Pons (tissue), 1 donor: Measurements from ENCODE around the gene SYT9.

Experiments used
- DNase-seq: peaks from one replicate; pipeline ENCODE4 v3.0.0-alpha.2; 2016; ENCODE audit warnings: low spot score

The SYT9 gene, protein sequence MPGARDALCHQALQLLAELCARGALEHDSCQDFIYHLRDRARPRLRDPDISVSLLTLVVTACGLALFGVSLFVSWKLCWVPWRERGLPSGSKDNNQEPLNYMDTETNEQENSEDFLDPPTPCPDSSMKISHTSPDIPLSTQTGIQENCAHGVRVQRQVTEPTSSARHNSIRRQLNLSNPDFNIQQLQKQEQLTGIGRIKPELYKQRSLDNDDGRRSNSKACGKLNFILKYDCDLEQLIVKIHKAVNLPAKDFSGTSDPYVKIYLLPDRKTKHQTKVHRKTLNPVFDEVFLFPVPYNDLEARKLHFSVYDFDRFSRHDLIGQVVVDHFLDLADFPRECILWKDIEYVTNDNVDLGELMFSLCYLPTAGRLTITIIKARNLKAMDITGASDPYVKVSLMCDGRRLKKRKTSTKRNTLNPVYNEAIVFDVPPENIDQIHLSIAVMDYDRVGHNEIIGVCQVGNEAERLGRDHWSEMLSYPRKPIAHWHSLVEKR

DNA sequence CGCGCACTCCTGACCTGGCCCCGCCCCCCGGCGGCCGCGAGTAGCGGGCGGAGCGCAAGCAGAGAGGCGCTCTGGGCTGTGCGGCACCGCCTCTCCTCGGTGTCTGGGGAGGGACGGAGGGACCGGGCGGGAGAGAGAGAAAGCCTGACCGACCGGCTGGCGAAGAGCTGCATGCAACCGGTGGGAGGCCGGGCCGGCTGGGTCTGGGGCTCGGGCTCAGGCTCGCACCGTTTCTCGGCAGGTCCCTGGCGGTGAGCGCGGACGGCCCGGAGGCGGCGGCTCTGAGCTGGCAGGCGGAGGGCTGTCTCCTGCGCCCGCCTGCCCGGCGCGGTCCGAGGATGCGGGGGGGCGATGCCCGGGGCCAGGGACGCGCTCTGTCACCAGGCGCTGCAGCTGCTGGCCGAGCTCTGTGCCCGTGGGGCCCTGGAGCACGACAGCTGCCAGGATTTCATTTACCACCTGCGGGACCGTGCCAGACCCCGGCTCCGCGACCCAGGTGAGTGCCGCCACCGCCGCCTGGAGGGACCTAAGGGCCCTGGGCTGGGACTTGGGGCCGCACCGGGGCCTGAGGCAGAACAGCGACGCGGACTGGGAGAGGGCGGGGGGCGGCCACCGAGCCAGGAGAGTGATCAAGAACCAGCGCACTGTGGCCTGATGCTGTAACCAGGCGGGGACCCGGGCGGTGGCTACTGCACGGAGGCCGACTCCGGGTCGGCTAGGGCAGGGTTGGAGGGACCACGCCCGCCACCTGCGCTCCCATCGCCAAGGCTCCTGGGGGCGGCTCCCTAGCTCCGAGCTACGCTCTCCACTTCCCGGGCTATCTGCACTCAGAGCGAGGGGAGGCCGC is at the start of gene SYT9:
Gene SYT9 (plus strand): TSS at position 69 of the 847 bp plus-strand sequence. CDS start 283 bp downstream, at position 352.
- peak; percentile 69 for DNase-seq

DNA sequence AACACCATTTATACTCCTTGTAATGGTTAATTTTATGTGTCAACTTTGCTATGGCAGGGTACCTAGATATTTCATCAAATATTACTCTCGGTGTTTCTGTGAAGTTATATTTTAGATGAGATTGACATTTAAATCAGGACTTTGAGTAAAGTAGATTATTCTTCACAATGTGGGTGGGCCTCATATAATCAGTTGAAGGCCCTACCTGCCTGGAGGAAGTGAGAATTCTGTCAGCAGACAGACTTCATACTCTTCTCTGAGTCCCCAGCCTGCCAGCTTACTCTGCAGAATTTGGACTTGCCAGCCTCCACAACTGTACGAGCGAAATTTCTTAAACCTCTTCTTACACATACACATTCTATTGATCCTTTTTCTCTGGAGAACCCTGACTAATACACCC is 49.3 kb upstream of the SYT9 start:
- no peak for DNase-seq

DNA sequence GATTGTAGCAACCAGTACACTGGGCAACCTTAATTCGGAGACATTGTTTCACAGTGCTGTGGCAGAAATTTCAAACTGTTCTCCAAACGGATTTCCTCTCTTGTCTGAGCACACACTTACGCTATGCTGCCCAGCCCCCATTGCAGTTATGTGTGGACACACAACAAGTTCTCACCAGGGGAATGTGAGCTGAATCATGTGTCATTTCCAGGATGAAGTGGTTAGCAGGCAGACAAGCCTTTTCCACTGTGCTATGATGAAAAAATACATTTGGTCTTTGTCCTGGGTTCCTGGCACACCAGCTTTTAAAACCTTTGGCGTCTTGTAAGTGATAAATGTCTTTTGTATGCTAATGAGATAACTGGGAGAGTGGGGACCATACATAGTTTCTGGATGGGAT is 46.9 kb upstream of the SYT9 start:
- DNase-seq = no peak

DNA sequence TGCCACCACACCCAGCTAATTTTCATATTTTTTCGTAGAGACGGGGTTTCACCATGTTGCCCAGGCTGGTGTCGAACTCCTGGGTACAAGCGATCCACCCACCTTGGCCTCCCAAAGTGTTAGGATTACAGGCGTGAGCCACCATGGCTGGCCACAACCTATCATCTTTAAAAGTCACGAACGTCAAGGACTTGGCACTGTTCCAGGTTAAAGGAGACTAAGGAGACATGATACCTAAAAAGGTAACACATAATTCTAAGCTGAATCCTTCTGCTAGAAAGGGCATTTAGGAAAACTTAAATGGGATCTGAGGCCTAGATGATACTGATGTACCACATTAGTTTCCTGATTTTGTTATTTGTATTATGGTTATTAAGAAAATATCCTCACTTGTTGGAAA is 43.3 kb upstream of the SYT9 start:
- no peak for DNase-seq

DNA sequence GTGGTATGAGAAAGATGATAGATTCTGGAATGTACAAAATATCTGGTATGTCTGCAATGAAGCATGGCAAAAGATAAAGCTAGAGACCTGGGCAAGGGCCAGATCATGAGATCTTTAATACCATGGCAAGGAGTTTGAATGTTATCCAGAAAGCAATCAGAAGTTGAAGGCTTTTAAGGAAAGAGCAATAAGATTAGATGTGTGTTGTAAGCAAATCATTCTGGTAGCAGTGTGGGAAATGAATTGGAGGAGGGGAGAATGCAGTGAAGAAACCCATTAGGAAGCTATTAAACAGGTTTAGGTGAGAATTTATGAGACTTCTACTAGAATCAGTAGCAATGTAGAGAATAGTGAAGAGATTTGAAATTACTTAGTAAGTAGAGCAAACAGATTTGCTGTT is 32.2 kb upstream of the SYT9 start:
- no peak for DNase-seq

DNA sequence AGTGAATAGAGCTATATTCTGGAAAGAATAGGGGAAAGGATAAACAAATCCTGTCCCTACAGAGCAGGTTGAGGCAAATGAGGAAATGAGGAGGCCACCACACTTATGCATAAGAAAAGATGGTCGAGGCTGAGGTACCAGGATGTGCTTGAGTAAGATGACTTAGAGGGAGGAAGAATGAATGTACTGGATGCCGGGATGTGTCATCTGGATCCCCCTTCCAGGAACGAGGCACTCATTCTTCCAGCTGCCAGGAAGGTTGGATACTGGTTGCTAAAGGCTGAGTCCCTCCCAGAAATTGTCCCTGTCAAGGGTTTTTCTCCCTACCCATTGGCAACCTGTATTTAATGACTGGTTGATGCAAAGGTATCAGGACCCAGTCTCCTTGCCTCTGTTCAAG is 31.1 kb upstream of the SYT9 start:
- DNase-seq = no peak

DNA sequence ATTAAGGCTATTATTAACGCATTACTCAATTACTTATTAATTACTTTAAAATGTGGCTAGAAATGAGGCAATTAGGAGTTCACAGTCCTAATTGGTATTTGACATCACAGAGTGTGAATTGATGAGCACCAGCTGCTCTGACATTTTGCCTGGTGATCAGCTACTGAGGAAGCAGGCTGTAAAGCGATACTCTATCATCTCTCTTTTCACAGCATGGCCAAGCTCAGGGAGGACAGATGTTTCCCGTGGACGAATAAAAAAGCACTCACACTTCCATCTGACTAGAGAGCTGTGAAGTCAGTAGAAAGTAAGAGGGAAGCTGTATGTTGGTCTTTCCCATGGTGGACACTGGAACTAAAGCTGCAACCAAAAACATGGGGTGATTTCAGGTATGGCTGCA is 29.1 kb upstream of the SYT9 start:
- no peak for DNase-seq

DNA sequence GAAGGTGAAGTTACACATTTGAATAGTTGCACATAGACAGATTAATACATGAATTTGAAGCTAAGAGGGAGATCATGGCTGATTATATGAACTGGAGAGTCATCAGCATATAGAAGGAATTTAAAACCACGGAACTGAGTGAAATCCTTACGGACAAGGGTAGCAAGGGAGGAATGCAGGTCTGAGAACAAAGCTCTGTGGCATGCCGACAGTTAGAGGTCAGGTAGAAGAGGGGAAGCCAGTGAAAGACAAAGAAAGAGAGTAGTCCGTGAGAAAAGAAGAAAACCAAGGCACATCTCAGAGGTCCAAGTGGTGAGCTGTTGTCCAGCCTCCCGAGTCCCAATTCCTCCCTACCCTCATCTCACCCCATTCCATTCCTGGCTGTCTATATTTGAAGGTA is 11.8 kb upstream of the SYT9 start:
- no peak for DNase-seq

DNA sequence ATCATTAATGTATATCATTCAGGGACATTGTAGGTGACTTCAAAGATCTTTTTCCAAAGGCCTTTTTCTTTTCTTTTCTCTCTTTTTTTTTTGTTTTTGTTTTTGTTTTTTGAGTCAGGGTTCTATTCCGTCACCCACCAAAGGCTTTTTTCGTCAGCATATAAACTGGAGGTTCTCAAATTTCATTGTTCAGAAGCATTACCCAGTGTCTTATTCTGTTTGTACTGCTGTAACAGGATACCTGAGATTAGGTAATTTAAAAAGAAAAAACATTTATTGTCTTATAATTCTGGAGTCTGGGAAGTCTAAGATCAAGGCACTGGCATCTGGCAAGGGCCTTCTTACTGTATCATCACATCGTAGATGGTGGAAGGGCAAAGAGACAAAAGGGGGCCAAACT is 6.4 kb upstream of the SYT9 start:
- DNase-seq = no peak

DNA sequence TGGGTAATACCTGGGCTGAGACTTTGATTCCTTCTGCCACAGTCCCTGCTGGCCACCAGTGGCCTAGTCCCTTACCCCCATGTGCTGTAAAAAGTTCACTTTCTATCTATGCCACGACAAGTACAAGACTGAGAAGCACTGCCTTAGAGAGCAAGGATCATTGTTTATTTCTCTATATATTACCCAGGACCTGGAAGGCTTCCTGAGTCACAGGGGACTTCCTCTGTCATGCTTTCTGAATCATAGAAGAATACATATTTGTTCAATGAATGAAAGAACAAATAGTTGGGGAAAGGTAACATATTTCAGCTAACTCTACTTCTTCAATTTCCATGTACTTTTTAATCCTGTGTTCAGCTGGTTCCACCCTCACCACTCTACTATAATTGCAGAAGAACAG is 5.5 kb upstream of the SYT9 start:
- no peak for DNase-seq

DNA sequence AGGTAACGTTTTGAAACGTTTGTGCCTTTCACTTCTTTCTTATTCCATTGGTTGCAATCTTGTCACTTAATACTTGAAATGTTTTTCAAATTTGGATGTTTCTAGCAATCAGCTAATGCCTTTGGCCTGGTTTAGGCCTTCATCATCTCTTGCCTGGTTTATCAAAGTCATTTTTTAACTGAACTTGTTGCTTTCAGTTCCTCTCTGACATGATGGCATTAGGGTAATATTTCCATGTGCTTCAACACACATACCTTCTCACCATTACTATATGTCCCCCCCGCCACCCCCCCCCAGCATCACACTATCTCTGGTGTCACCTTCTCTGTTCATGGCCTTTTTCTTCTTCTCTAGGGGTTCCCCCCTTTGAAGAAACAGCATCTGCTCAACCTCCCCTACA is 1.5 kb upstream of the SYT9 start:
- no peak for DNase-seq

DNA sequence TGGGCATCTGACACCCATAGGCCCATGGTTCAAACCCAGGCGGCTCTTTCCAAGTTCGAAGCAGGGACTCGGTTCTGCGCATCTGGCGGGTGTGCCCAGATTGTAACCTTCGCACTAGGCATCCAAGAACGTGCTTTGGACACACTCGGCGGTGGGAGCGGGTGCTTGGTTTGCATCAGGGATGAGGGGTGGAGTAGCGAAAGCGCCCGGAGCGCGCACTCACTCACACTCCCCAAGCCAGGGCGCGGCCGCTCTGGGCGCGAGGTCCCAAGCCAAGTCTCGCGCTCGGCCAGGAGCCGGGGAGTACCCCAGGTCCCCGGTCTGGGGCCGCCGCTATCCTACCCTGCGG is 243 bp upstream of the SYT9 start:
- DNase-seq = no peak

DNA sequence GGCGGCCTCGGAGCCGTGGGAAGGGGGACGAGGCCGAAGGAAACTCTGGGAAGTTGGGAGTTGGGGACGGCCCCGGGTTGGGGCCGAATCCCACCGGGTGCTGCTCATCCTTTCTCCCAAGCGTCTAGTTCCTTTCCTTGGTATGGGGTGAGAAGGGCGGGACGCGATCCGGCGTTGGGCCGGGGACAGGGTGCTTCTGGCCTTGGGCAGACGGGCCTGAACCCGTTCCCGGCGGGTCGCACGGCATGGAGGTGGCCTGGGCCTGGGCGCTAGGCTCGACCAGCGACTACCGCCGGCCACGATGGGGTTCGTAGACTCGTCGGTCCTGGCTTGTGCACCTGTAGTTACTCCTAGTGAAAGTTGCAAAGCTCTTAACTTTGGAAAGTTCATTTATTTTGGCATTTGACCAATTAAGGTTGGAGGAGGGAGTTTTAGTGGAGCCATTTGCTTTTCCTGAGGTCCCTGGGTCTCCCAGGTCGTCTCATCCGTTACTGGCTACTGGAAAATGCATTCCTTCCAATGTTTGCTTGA is 1.0 kb downstream of the SYT9 start:
- DNase-seq = no peak

DNA sequence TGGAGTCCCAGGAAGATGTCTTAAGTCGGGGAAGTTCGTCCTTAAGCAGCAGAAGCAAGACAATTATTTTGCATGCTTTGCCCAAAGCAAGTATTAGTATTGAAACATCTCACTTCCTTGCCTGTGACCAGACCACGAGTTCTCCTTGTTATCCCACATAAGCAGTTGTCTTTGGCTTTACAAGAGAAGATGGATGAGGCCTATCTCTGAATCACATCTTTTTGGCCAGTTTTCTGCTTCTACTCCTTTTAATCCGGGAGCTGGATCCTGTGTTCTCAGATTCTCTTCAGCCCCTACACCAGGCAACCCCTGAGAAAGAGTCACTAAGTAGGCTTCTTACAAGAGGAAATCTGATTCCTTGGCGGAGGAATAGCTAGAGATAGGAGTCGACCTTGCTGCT is 2.1 kb downstream of the SYT9 start:
- no peak for DNase-seq

DNA sequence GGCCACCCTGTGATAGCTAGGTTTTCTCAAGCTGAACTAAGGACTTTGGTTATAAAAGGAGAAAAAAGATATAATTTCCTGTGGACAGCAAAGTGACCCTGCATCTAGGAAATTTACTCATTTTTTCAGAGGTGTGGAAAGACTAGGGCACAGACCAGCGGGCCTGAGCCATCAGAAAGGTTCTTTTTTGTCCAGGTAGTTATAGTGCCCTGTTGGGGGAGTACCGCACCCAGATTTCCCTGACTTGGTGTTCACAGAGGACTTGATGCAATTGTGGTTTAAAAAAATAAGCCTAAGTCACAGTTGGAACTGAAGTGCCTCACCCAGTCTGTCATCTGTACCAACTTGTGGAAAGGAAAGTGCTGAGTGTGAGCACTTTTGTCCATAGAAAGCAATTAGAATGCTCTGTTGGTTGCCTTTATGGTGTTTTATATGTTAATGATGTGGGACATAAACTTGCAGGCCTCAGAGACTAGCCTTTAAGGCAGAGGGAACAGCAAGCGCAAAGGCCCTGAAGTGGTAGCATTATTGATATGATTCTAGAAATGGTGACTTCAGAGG is 3.1 kb downstream of the SYT9 start:
- no peak for DNase-seq

DNA sequence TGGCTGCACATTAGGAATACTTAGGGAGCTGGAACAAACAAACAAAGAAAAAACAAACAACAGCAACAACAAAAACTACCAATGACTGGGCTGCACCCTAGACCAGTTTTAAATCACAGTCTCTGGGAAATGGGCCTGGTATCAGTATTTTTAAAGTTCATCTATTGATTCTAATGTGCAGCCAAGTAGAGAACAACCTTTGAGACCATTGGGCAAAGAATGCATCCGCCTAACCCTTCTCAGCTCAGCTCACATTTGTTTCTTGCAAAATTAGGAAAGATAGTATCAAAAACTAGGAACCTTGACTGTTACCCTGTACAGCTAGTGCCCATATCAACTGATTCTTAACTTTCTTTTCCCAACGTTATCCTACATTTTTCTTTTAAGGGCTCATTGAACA is 5.2 kb downstream of the SYT9 start:
- DNase-seq = no peak

DNA sequence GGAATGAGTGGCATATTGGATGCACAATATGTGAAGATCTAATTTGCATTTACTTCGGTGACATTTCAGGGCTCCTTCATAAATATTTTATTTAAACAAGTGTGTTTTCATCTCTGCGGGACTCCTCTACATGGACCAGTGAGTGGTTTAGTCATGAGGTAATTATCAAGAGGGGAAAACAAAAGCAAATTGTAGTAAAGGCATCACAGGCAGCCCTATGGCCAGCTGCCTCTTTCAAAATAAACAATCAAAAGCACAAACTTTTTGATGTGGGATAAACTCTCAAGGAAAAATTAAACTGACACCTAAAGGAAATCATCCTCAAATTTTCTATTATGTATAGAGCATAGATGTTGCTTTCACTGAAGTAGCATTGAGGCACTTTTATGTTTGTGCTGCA is 6.0 kb downstream of the SYT9 start:
- peak; percentile 90 for DNase-seq

DNA sequence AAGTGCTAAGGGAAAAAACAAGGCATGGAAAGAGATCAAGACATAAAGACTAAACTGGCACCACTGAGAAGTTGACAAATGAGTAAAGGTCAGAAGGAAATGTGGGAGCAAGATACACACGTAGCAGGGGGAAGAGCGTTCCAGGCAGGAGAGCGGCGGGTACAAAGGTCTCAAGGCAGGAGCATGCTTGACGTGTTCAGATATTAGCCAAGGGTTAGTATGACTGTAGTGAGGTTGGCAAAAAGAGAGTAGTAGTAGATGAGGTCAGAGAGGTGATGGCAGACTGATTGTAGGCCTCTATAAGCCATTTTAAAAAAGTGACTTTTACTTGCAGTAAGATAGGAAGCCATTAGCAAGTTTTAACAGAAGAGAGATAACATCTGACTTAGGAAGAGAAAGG is 9.9 kb downstream of the SYT9 start:
- no peak for DNase-seq

DNA sequence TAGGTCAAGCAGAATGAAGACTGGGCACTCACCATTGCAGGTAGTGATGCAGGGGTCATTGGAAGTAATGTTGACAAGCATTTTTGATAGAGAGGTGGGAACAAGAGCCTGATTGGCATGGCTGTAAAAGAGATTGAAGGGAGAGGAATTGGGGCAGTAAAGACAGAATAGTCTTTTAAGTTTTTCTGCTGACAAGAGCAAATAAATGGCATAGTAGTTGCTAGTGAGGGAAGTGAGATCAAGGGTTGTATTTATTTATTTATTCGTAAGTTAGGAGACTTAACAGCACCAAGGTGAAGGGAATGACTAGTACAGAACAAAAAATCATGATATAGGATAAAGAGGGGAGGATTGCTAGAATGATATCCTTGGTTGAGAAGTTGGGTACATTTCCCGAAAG is 11.0 kb downstream of the SYT9 start:
- DNase-seq = no peak

DNA sequence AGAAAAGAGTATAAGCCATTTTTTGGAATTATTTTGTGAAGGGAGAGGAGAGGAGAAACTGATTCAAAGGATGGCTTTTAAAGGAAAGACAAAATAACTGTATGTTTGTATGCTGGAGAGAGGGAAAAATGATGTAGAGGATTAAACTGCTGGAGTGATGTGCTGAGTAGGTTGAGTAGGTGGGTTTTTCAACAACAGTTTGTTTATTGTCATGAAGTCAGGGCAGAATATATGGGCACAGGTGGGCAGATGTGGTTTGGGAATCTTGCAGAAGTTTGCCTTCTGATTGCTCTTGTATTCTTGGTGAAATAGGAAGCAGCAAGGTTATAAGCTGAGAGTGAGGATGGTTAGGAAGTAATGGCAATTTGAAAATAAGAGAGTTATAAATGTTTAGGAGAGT is 12.1 kb downstream of the SYT9 start:
- no peak for DNase-seq

DNA sequence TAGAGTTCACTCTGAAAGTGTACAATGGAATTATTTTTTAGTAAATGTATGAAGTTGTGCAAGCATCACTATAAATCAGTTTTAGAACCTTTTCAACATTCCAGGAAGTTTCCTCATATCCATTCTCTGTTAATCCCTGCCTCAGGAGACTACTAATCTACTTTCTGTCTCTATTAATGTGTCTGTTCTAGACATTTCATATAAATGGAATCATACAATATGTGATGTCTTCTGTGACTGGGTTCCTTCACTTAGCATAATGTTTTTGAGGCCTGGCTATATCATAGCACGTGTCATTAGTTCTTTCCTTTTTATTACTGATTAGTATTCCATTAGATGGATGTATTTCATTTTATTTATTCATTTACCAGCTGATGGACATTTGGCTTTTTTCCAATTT is 17.1 kb downstream of the SYT9 start:
- no peak for DNase-seq

DNA sequence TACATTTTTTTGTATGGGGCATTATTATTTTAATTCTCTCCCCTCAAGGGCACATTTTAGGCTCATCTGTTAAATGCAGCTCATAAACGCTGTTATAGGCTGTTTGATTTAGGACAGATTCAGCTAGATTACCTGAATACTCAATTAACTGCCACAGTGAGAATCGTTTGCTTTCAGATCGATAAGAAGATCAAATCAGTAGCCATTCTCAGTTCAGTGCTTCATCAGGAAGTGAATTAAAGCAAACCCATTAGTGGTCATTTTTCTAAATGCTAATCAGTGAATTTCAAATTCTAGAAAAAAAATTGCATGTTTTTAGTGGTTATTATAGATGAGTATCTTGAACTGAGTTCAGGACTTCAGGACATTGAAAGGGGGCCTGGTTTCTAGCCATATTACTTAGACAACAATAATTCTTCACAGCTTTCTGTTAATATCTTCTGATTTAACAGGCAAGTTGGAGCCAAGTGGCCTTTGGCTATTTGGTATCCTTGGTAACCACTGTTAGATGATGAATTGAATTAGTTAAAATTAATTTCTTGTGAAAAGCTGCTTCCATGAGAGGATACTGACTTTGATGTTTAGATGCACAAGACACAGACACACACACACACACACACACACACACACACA is 18.6 kb downstream of the SYT9 start:
- no peak for DNase-seq
